ENCODE data around the gene BNC2.

Gene BNC2

GRCh38 chr9:16611001-16611400 is 259.5 kb downstream of the BNC2 start:
- TF ChIP-seq, protein P1, sequence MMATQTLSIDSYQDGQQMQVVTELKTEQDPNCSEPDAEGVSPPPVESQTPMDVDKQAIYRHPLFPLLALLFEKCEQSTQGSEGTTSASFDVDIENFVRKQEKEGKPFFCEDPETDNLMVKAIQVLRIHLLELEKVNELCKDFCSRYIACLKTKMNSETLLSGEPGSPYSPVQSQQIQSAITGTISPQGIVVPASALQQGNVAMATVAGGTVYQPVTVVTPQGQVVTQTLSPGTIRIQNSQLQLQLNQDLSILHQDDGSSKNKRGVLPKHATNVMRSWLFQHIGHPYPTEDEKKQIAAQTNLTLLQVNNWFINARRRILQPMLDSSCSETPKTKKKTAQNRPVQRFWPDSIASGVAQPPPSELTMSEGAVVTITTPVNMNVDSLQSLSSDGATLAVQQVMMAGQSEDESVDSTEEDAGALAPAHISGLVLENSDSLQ (IDR thresholded peaks at IDR 0.05): no peak
- no peak for DNase-seq (ENCODE audit: extremely low spot score)
- ChIA-PET CTCF (no interaction called here), POLR2A (no interaction called here)

- TF ChIP-seq LEF1 (IDR thresholded peaks at IDR 0.05; ENCODE audit: borderline replicate concordance): no peak
- no peak for TF ChIP-seq SUZ12 (IDR thresholded peaks at IDR 0.05)
- TF ChIP-seq HDGF (IDR thresholded peaks at IDR 0.05; ENCODE audit: borderline replicate concordance): no peak
- TF ChIP-seq NFRKB (IDR thresholded peaks at IDR 0.05): no peak
- no peak for TF ChIP-seq CTBP1 (IDR thresholded peaks at IDR 0.05; ENCODE audit: borderline replicate concordance)
- no peak for TF ChIP-seq L3MBTL2 (conservative IDR thresholded peaks at IDR 0.05)
- TF ChIP-seq ELF4 (IDR thresholded peaks at IDR 0.05): no peak
- no peak for TF ChIP-seq SP1 (IDR thresholded peaks at IDR 0.05)
- TF ChIP-seq BHLHE40 (IDR thresholded peaks at IDR 0.05; ENCODE audit: borderline replicate concordance): no peak
- TF ChIP-seq ARNT (IDR thresholded peaks at IDR 0.05): no peak
- no peak for TF ChIP-seq FOXA1 (IDR thresholded peaks at IDR 0.05)
- no peak for TF ChIP-seq FOXK2 (IDR thresholded peaks at IDR 0.05)
- TF ChIP-seq ZNF384 (IDR thresholded peaks at IDR 0.05): no peak
- TF ChIP-seq, protein P1 (IDR thresholded peaks at IDR 0.05): no peak
- TF ChIP-seq TARDBP (IDR thresholded peaks at IDR 0.05): no peak
- TF ChIP-seq FOXM1 (IDR thresholded peaks at IDR 0.05; ENCODE audit: borderline replicate concordance): no peak
- no peak for DNase-seq (ENCODE audit: extremely low spot score)
- POLR2A ChIA-PET: no interaction called here
- CTCF ChIA-PET: no interaction called here
These were observed 259.9 kb downstream of the BNC2 start for GRCh38 chr9:16610538-16610937.

- TF ChIP-seq FOXM1 (IDR thresholded peaks at IDR 0.05; ENCODE audit: borderline replicate concordance) (no peak), HDGF (IDR thresholded peaks at IDR 0.05; ENCODE audit: borderline replicate concordance) (no peak), L3MBTL2 (conservative IDR thresholded peaks at IDR 0.05) (no peak), ZNF384 (IDR thresholded peaks at IDR 0.05) (no peak), ARNT (IDR thresholded peaks at IDR 0.05) (no peak), FOXK2 (IDR thresholded peaks at IDR 0.05) (no peak), BHLHE40 (IDR thresholded peaks at IDR 0.05; ENCODE audit: borderline replicate concordance) (no peak), CTBP1 (IDR thresholded peaks at IDR 0.05; ENCODE audit: borderline replicate concordance) (no peak), TARDBP (IDR thresholded peaks at IDR 0.05) (no peak)
- POLR2A ChIA-PET: no interaction called here
- no peak for DNase-seq (ENCODE audit: extremely low spot score)
- CTCF ChIA-PET: no interaction called here
These were observed 261.6 kb downstream of the BNC2 start for GRCh38 chr9:16608906-16609305.

- no peak for TF ChIP-seq ZNF384 (IDR thresholded peaks at IDR 0.05)
- TF ChIP-seq HDGF (IDR thresholded peaks at IDR 0.05; ENCODE audit: borderline replicate concordance): no peak
- no peak for TF ChIP-seq CTBP1 (IDR thresholded peaks at IDR 0.05; ENCODE audit: borderline replicate concordance)
- no peak for TF ChIP-seq LEF1 (IDR thresholded peaks at IDR 0.05; ENCODE audit: borderline replicate concordance)
- TF ChIP-seq FOXK2 (IDR thresholded peaks at IDR 0.05): no peak
- TF ChIP-seq SP1 (IDR thresholded peaks at IDR 0.05): no peak
- TF ChIP-seq NFRKB (IDR thresholded peaks at IDR 0.05): no peak
- TF ChIP-seq FOXA1 (IDR thresholded peaks at IDR 0.05): no peak
- TF ChIP-seq L3MBTL2 (conservative IDR thresholded peaks at IDR 0.05): no peak
- TF ChIP-seq, protein P1 (IDR thresholded peaks at IDR 0.05): no peak
- no peak for TF ChIP-seq BHLHE40 (IDR thresholded peaks at IDR 0.05; ENCODE audit: borderline replicate concordance)
- no peak for TF ChIP-seq FOXM1 (IDR thresholded peaks at IDR 0.05; ENCODE audit: borderline replicate concordance)
- no peak for TF ChIP-seq SUZ12 (IDR thresholded peaks at IDR 0.05)
- no peak for TF ChIP-seq ARNT (IDR thresholded peaks at IDR 0.05)
- TF ChIP-seq ELF4 (IDR thresholded peaks at IDR 0.05): no peak
- CTCF ChIA-PET: no interaction called here
- no peak for DNase-seq (ENCODE audit: extremely low spot score)
- POLR2A ChIA-PET: no interaction called here
These were observed 268.0 kb downstream of the BNC2 start for GRCh38 chr9:16602494-16602893.

- ChIA-PET POLR2A (no interaction called here), CTCF (no interaction called here)
- no peak for TF ChIP-seq CTBP1 (IDR thresholded peaks at IDR 0.05; ENCODE audit: borderline replicate concordance)
- TF ChIP-seq FOXK2 (IDR thresholded peaks at IDR 0.05): no peak
- TF ChIP-seq SP1 (IDR thresholded peaks at IDR 0.05): no peak
- TF ChIP-seq FOXA1 (IDR thresholded peaks at IDR 0.05): no peak
- no peak for TF ChIP-seq HDGF (IDR thresholded peaks at IDR 0.05; ENCODE audit: borderline replicate concordance)
- DNase-seq (ENCODE audit: extremely low spot score): no peak
These were observed 268.5 kb downstream of the BNC2 start for GRCh38 chr9:16601991-16602390.

DNA sequence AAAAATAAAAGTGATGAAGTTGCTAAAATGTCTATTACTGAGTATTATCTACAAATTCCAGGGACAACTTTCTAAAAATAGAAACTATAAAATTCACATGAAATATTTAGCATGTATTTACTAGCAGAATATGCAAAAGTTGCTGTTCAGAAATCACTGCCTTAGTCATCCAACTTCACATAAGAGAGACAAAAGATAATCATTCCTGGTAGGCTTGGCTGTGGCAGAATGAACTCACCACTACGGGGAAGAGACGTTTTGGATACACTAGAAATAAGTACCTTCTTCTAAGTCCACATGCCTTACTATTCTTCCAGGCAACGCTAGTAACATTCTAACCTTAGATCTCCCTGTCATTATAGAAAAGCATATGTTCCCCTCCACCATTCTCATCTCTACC is 272.2 kb downstream of the BNC2 start:
- no peak for DNase-seq (ENCODE audit: extremely low spot score)
- POLR2A ChIA-PET: no interaction called here
- CTCF ChIA-PET: no interaction called here
- no peak for TF ChIP-seq BHLHE40 (IDR thresholded peaks at IDR 0.05; ENCODE audit: borderline replicate concordance)
- no peak for TF ChIP-seq FOXM1 (IDR thresholded peaks at IDR 0.05; ENCODE audit: borderline replicate concordance)
- TF ChIP-seq LEF1 (IDR thresholded peaks at IDR 0.05; ENCODE audit: borderline replicate concordance): no peak
- no peak for TF ChIP-seq FOXA1 (IDR thresholded peaks at IDR 0.05)
- TF ChIP-seq CTBP1 (IDR thresholded peaks at IDR 0.05; ENCODE audit: borderline replicate concordance): no peak

DNA sequence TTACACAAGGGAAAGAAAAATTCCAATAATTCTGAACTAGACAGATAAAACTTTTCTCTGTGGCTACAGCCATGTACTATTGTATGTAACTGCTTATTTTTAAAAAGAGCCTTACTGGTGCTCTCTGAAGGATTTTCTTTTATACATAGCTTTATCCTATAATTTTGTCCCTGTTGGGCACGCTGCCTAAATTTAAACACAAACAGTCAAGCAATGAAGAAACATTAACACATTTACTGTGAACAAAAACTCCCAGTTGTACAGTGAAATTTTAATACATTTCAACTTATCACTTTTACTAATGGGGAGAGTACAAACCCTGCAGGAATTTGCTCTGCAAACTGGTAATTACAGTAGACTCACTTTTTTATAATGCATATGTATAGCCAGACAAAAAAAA is 273.3 kb downstream of the BNC2 start:
- POLR2A ChIA-PET: no interaction called here
- CTCF ChIA-PET: no interaction called here
- TF ChIP-seq BHLHE40 (IDR thresholded peaks at IDR 0.05; ENCODE audit: borderline replicate concordance) (no peak), ARNT (IDR thresholded peaks at IDR 0.05) (no peak), LEF1 (IDR thresholded peaks at IDR 0.05; ENCODE audit: borderline replicate concordance) (no peak), TARDBP (IDR thresholded peaks at IDR 0.05) (no peak), SP1 (IDR thresholded peaks at IDR 0.05) (no peak), SUZ12 (IDR thresholded peaks at IDR 0.05) (no peak), ZNF384 (IDR thresholded peaks at IDR 0.05) (no peak), FOXK2 (IDR thresholded peaks at IDR 0.05) (no peak), NFRKB (IDR thresholded peaks at IDR 0.05) (no peak), HDGF (IDR thresholded peaks at IDR 0.05; ENCODE audit: borderline replicate concordance) (no peak), ELF4 (IDR thresholded peaks at IDR 0.05) (no peak), L3MBTL2 (conservative IDR thresholded peaks at IDR 0.05) (no peak)
- TF ChIP-seq, protein P1 (IDR thresholded peaks at IDR 0.05): no peak
- no peak for DNase-seq (ENCODE audit: extremely low spot score)
